Measurements from ENCODE around the gene GRIP1.

GRCh38 chr12:66341126-66341525, 337.8 kb downstream of the GRIP1 start:
- no peak for TF ChIP-seq POLR2A (IDR thresholded peaks at IDR 0.05; ENCODE audit: low read depth, low read length)
- no peak for TF ChIP-seq TAF1 (IDR thresholded peaks at IDR 0.05; ENCODE audit: borderline replicate concordance, low read depth, low read length)
